HEK293 (cell line): ENCODE results near the gene MEFV.

Source experiments
- BCL11B ChIP-seq: fragments of 450-650 bp; formaldehyde crosslinking; IDR thresholded peaks from 2 replicates; pipeline ENCODE4 v1.5.1; 2016; ENCODE audit warnings: low read depth, missing biosample characterization, missing genetic modification characterization
- OVOL3 ChIP-seq: fragments of 450-650 bp; formaldehyde crosslinking; IDR thresholded peaks from 2 replicates; pipeline ENCODE4 v1.5.1; 2016; ENCODE audit warnings: missing biosample characterization, missing genetic modification characterization
- TCF7L2 ChIP-seq: IDR thresholded peaks from 2 replicates; pipeline ENCODE4 v1.6.1; 2011; ENCODE audit warnings: low read depth, mild to moderate bottlenecking, inconsistent platforms, low read length, moderate library complexity, borderline replicate concordance
- YY1 ChIP-seq: fragments of 450-650 bp; formaldehyde crosslinking; IDR thresholded peaks from 2 replicates; pipeline ENCODE4 v1.5.1; 2018; ENCODE audit warnings: missing biosample characterization, missing genetic modification characterization
- ZBTB26 ChIP-seq: fragments of 450-650 bp; formaldehyde crosslinking; optimal IDR thresholded peaks from 2 replicates; pipeline ENCODE3; 2016; ENCODE audit warnings: missing biosample characterization, mild to moderate bottlenecking, missing genetic modification characterization
- ZNF112 ChIP-seq: fragments of 450-650 bp; formaldehyde crosslinking; IDR thresholded peaks from 2 replicates; pipeline ENCODE4 v1.5.0; 2017; ENCODE audit warnings: missing biosample characterization, missing genetic modification characterization
- ZNF416 ChIP-seq: fragments of 450-650 bp; formaldehyde crosslinking; IDR thresholded peaks from 2 replicates; pipeline ENCODE4 v1.5.1; 2016; ENCODE audit warnings: missing biosample characterization, missing genetic modification characterization
- ZNF473 ChIP-seq: fragments of 450-650 bp; formaldehyde crosslinking; IDR thresholded peaks from 2 replicates; pipeline ENCODE4 v1.5.1; 2017; ENCODE audit warnings: missing biosample characterization, missing genetic modification characterization
- ZNF510 ChIP-seq: fragments of 450-650 bp; formaldehyde crosslinking; IDR thresholded peaks from 2 replicates; pipeline ENCODE4 v1.5.1; 2018; ENCODE audit warnings: mild to moderate bottlenecking, missing genetic modification characterization, missing biosample characterization; ENCODE audit not compliant: insufficient replicate concordance
- ZNF704 ChIP-seq: fragments of 450-650 bp; formaldehyde crosslinking; IDR thresholded peaks from 2 replicates; pipeline ENCODE4 v1.5.1; 2016; ENCODE audit warnings: missing biosample characterization, missing genetic modification characterization
- TF ChIP-seq, protein P1 (sequence below): fragments of 450-650 bp; formaldehyde crosslinking; IDR thresholded peaks from 2 replicates; pipeline ENCODE4 v1.5.1; 2016; ENCODE audit warnings: missing biosample characterization, missing genetic modification characterization
- TF ChIP-seq, protein P2 (sequence below): sonication (generic); formaldehyde crosslinking; IDR thresholded peaks from 2 replicates; pipeline ENCODE4 v1.8.1; 2022; ENCODE audit warnings: mild to moderate bottlenecking, moderate library complexity, missing genetic modification reagents

DNA sequence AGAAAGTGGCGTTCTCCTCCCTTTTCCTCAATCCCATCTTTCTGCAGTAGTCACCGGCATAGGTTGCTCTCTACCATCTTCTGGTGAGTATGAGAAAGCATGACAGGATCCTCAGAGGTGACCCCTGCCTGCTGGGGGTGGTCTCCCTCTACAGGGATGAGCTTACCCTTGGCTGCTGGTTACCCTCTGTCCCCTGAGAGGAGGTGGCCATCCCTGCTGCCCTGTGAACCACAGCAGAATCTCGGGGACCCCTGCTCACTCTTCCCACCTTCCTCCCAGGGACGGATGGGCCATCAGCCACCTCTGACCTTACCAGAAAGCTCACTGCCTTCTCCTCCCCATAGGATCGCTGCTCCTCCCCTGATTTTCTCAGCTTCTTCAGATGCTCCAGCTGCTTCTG is 7.8 kb downstream of the MEFV start:
- TF ChIP-seq ZNF416 (tag by site-specific recombination) (no peak), ZNF510 (tag by site-specific recombination) (no peak), ZNF473 (tag by site-specific recombination) (no peak), YY1 (tag by site-specific recombination) (no peak), TCF7L2 (no peak), OVOL3 (tag by site-specific recombination) (no peak), BCL11B (tag by site-specific recombination) (no peak), ZNF704 (no peak), ZNF112 (tag by site-specific recombination) (no peak), ZBTB26 (tag by site-specific recombination) (no peak)
- TF ChIP-seq, protein P1, sequence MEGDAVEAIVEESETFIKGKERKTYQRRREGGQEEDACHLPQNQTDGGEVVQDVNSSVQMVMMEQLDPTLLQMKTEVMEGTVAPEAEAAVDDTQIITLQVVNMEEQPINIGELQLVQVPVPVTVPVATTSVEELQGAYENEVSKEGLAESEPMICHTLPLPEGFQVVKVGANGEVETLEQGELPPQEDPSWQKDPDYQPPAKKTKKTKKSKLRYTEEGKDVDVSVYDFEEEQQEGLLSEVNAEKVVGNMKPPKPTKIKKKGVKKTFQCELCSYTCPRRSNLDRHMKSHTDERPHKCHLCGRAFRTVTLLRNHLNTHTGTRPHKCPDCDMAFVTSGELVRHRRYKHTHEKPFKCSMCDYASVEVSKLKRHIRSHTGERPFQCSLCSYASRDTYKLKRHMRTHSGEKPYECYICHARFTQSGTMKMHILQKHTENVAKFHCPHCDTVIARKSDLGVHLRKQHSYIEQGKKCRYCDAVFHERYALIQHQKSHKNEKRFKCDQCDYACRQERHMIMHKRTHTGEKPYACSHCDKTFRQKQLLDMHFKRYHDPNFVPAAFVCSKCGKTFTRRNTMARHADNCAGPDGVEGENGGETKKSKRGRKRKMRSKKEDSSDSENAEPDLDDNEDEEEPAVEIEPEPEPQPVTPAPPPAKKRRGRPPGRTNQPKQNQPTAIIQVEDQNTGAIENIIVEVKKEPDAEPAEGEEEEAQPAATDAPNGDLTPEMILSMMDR (tag by site-specific recombination) = no peak
- TF ChIP-seq, protein P2, sequence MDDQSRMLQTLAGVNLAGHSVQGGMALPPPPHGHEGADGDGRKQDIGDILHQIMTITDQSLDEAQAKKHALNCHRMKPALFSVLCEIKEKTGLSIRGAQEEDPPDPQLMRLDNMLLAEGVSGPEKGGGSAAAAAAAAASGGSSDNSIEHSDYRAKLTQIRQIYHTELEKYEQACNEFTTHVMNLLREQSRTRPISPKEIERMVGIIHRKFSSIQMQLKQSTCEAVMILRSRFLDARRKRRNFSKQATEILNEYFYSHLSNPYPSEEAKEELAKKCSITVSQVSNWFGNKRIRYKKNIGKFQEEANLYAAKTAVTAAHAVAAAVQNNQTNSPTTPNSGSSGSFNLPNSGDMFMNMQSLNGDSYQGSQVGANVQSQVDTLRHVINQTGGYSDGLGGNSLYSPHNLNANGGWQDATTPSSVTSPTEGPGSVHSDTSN (CRISPR knock-in tag) = no peak
